ENCODE measurements around the gene RSU1. TPM values are rescaled to one million over a fixed set of nuclear protein-coding genes. Genes with fewer than 3 reads are reported as not detected.

Gene RSU1
- total RNA-seq, 1 donor from 2014 or later = 25.0 TPM

DNA sequence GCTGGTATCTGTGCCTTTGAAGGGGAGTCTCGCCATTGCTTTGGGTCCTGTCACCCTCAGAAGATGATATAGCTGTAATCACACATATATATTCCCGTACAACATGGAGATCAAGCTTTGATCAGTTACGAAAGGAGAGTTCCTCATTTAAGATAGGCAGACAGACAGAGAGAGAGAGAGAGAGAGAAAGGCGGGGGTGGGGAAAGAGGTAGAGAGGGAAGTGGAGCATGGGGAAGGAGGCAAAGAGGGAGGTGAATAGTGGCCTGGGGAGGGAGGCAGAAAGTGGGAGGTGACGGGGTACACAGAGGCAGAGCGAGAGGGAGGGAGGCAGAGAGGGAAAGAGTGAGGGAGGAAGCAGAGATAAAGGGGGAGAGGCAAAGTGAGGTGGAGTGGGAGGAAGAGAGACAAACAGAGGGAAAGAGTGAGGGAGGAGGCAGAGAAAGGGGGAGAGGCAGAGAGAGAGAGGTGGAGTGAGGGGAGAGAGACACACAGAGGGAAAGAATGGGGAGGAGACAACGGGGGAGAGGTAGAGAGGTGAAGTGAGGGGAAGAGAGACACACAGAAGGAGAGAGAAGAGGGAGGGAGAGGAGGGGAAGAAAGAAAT is 250.9 kb downstream of the RSU1 start:
- TF ChIP-seq, protein P1, sequence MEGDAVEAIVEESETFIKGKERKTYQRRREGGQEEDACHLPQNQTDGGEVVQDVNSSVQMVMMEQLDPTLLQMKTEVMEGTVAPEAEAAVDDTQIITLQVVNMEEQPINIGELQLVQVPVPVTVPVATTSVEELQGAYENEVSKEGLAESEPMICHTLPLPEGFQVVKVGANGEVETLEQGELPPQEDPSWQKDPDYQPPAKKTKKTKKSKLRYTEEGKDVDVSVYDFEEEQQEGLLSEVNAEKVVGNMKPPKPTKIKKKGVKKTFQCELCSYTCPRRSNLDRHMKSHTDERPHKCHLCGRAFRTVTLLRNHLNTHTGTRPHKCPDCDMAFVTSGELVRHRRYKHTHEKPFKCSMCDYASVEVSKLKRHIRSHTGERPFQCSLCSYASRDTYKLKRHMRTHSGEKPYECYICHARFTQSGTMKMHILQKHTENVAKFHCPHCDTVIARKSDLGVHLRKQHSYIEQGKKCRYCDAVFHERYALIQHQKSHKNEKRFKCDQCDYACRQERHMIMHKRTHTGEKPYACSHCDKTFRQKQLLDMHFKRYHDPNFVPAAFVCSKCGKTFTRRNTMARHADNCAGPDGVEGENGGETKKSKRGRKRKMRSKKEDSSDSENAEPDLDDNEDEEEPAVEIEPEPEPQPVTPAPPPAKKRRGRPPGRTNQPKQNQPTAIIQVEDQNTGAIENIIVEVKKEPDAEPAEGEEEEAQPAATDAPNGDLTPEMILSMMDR (IDR thresholded peaks at IDR 0.05; ENCODE audit: insufficient read depth, low read length, severe bottlenecking) = no peak
- no peak for FAIRE-seq

DNA sequence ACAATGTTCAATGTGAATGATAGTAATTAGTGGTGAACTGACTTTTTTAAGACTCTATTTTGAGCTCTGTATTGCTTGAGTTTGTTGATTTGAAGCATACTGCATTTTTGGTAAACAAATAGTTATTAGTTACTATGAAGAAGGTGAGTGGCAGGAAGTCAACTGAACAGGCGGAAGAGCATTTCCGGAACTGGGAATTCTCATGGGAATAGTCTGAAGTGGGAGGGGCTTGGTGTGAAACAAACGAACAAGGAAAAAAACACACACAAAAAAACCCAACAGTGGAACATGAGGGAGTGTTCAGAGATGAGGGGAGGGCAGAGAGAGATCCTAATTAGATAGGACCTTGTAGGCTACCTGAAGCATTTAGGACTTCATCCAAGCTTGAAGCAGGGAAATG is 251.6 kb downstream of the RSU1 start:
- Histone ChIP-seq H3K4me3 (ENCODE audit: low read depth, low read length) (no peak overlapping the region), H3K27me3 (ENCODE audit: control insufficient read depth, insufficient read depth, low read length) (no peaks in the 10 kb centered on the region), H3K36me3 (ENCODE audit: control insufficient read depth, insufficient read depth, low read length) (no peaks in the 10 kb centered on the region)
- DNase-seq (ENCODE audit: low read depth) (no peak), FAIRE-seq (no peak)
- TF ChIP-seq, protein P1 (IDR thresholded peaks at IDR 0.05; ENCODE audit: insufficient read depth, low read length, severe bottlenecking) = no peak

More for the DNA sequence above, 250.9 kb downstream of the RSU1 start:
- Histone ChIP-seq H3K27me3 (ENCODE audit: control insufficient read depth, insufficient read depth, low read length) (no peaks in the 10 kb centered on the region), H3K4me3 (ENCODE audit: low read depth, low read length) (no peak overlapping the region), H3K36me3 (ENCODE audit: control insufficient read depth, insufficient read depth, low read length) (no peaks in the 10 kb centered on the region)
- no peak for DNase-seq (ENCODE audit: low read depth)

DNA sequence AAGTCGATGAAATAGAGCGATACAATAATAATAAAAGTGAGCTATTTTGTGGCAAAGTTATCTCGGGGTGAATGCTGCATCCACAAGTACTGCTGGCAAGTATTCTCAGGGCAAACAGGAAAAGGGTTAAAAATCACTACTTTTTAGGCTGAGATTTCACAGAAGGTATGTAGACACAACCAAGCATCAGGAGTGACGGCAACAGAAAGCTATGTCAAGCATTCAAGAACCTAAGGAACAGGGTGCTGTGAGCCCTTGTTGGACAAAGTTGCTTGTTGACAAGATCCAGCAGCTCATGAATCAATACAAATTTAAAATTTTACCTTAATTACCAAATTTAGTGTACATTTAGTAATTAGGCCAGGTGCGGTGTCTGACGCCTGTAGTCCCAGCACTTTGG is 254.3 kb downstream of the RSU1 start:
- Histone ChIP-seq H3K4me3 (ENCODE audit: low read depth, low read length) (no peak overlapping the region), H3K36me3 (ENCODE audit: control insufficient read depth, insufficient read depth, low read length) (no peaks in the 10 kb centered on the region), H3K27me3 (ENCODE audit: control insufficient read depth, insufficient read depth, low read length) (no peaks in the 10 kb centered on the region)
- DNase-seq (ENCODE audit: low read depth) (no peak), FAIRE-seq (no peak)
- TF ChIP-seq, protein P1 (IDR thresholded peaks at IDR 0.05; ENCODE audit: insufficient read depth, low read length, severe bottlenecking) = no peak

DNA sequence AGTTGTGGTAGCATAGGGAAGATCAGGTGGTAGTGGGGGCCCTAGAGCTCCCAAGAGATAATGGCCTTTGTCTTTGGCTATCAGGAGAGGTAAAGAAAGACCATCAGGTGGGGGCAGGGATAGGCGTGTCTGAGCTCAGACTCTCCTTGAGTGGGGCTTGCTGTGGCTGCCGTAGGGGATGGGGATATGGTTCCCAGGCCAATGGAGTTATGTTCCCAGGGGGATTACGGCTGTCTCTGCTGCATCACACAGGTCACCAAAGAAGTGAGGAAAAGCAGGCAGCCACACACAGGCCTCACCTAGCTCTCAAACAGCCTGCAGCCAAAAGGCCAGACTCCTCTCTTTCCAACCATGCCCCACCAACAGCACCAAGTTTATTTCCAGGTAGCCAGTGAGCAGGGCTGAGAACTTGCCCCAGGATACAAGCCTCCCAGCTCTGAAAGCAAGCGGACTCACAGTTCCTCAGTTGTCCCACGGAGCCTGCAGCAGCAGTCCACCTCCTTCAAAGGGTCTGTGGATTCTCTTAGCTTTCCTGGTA is 257.9 kb downstream of the RSU1 start:
- FAIRE-seq (no peak), DNase-seq (ENCODE audit: low read depth) (no peak)
- Histone ChIP-seq H3K4me3 (ENCODE audit: low read depth, low read length) (no peak overlapping the region), H3K27me3 (ENCODE audit: control insufficient read depth, insufficient read depth, low read length) (no peaks in the 10 kb centered on the region), H3K36me3 (ENCODE audit: control insufficient read depth, insufficient read depth, low read length) (no peaks in the 10 kb centered on the region)
- TF ChIP-seq, protein P1 (IDR thresholded peaks at IDR 0.05; ENCODE audit: insufficient read depth, low read length, severe bottlenecking) = no peak

- no peak for DNase-seq (ENCODE audit: low read depth)
- FAIRE-seq = no peak
- Histone ChIP-seq H3K4me3 (ENCODE audit: low read depth, low read length) (no peak overlapping the region), H3K36me3 (ENCODE audit: control insufficient read depth, insufficient read depth, low read length) (no peaks in the 10 kb centered on the region), H3K27me3 (ENCODE audit: control insufficient read depth, insufficient read depth, low read length) (no peaks in the 10 kb centered on the region)
- TF ChIP-seq, protein P1 (IDR thresholded peaks at IDR 0.05; ENCODE audit: insufficient read depth, low read length, severe bottlenecking) = no peak
Observed at GRCh38 chr10:16547973-16548372, 269.3 kb downstream of the RSU1 start.

All from bronchial epithelial cell (primary cell).